ENCODE data around the gene TDP1.

The TDP1 gene

GRCh38 chr14:89941830-89942377 lies 13.8 kb upstream of the TDP1 start:
- in situ Hi-C loops (cut with MboI; ENCODE audit: low sequenced_read_pairs) = no loop called here

GRCh38 chr14:89947344-89947743 lies 8.4 kb upstream of the TDP1 start:
- in situ Hi-C loops (cut with MboI; ENCODE audit: low sequenced_read_pairs) = no loop called here

- in situ Hi-C loops (cut with MboI; ENCODE audit: low sequenced_read_pairs) = no loop called here
Measured at GRCh38 chr14:89952576-89952975, 3.2 kb upstream of the TDP1 start.

- in situ Hi-C loops (cut with MboI; ENCODE audit: low sequenced_read_pairs) = no loop called here
Measured at GRCh38 chr14:89953602-89954001, 2.1 kb upstream of the TDP1 start.

GRCh38 chr14:89954070-89955021 lies 1.4 kb upstream of the TDP1 start, which contains the start of gene EFCAB11:
TSS of gene EFCAB11 (minus strand) at chr14:89954730. CDS start at chr14:89954660, 70 bp downstream.
- in situ Hi-C loops (cut with MboI; ENCODE audit: low sequenced_read_pairs) = no loop called here

DNA sequence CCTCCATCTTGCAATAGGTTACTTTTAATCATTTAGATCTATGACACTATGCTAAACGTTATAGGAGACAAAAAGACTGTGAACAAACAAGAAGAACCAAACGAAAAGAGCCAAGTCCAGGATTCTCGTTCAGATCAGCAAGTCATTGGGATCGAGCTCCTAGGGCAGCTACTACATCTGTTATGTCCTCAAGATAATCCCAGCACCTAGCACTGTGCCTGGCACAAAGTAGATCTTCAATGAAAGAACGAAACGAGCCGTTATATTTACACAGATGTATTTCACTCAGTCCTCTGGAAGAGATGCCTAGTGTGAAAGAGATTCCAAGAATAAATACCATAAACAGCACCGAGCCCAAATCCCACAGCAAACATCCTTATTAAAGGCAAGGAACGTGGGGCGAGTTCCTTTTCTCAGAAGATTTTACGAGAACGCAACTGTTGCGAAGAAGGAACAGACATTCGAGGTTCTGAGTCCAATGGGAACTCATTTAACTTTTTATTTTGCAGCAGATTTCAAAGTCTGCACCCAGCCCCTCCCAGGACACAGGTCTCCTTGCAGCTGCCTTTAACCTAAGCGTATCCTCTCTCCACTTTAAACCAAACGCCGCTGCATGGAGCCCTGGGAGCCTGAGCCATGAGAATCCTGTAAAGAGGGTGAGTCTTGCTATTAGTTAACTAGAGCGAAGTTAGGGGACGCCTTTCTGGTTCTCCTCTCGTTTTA lies 544 bp upstream of the TDP1 start:
- in situ Hi-C loops (cut with MboI; ENCODE audit: low sequenced_read_pairs) = no loop called here

DNA sequence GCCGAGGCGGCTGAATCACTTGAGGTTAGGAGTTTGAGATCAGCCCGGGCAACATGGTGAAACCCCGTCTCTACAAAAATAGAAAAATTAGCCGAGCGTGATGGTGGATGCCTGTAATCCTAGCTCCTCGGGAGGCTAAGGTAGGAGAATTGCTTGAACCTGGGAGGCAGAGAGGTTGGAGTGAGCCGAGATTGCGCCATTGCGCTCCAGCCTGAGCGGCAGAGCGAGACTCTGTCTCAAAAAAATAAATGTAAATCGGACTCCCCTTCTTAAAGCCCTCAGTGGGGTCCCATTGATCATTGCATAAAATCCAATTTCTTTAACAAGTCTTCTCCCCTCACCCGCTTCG lies 908 bp downstream of the TDP1 start:
- in situ Hi-C loops (cut with MboI; ENCODE audit: low sequenced_read_pairs) = no loop called here

- in situ Hi-C loops (cut with MboI; ENCODE audit: low sequenced_read_pairs) = no loop called here
Measured at GRCh38 chr14:89957376-89957775, 1.6 kb downstream of the TDP1 start.

GRCh38 chr14:89957791-89958190 lies 2.1 kb downstream of the TDP1 start:
- in situ Hi-C loops (cut with MboI; ENCODE audit: low sequenced_read_pairs) = no loop called here

- in situ Hi-C loops (cut with MboI; ENCODE audit: low sequenced_read_pairs) = no loop called here
Measured at GRCh38 chr14:89958966-89959365, 3.2 kb downstream of the TDP1 start.

- in situ Hi-C loops (cut with MboI; ENCODE audit: low sequenced_read_pairs) = no loop called here
Measured at GRCh38 chr14:89959853-89960445, 4.2 kb downstream of the TDP1 start.

DNA sequence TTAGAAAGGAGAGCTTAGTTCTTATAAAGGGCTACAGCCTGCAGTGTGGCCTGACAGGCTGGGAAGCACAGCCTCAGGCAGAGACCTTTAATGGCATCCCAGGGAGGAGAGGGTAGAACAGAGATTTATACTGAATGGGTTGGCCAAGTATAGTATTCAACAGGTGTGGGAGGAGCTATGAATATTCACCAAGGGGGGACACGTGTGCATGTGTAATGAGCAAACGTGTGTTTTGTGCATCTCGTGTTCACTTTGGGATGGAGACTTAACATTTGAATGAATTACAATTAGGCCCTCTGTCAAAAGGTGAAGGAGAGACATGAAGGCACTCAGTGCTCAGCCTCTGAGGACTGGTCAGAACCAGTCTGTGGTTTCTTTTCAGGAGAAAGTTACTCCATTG lies 5.2 kb downstream of the TDP1 start:
- in situ Hi-C loops (cut with MboI; ENCODE audit: low sequenced_read_pairs) = no loop called here

GRCh38 chr14:89963288-89963978 lies 7.7 kb downstream of the TDP1 start:
- in situ Hi-C loops (cut with MboI; ENCODE audit: low sequenced_read_pairs) = no loop called here

- in situ Hi-C loops (cut with MboI; ENCODE audit: low sequenced_read_pairs) = no loop called here
Measured at GRCh38 chr14:89965839-89966238, 10.1 kb downstream of the TDP1 start.

- in situ Hi-C loops (cut with MboI; ENCODE audit: low sequenced_read_pairs) = no loop called here
Measured at GRCh38 chr14:89973234-89973823, 17.6 kb downstream of the TDP1 start.

DNA sequence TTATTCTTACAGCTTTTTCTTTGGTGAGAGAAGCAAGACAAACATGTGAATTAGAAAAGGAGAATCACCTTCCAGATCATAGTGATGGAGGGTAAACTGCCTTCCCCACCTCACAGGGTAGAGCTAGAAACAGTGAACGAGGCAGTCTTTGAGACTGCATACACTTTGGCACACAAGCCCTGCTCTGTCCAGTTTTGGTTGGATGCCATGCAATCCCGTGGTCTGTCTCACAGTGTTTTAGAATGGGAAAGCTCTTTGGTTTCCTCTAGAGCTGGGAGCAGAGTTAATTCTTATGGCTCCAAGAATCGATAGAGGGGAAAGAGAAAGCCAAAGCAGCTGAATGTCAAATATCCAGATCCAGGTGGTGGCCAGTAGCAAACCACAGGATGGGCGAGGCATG lies 21.9 kb downstream of the TDP1 start:
- in situ Hi-C loops (cut with MboI; ENCODE audit: low sequenced_read_pairs) = no loop called here

DNA sequence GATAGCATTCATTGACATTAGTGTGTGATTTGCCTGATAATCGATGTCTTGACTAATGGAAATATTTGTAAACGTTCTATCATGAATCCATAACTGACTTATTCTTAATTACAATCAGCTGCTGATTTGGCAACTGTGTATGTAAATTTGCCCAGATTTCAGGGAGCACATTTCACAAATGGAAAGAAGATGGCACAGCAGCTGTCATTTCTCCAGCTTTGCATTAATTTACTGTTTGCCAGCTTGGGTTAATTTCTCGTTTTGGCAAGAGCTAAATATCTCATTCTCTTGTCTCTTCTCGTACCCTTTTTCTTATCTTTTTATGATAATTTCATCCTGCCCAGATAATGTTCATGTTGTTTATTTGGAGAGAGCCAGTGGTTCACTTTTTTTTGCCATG lies 22.9 kb downstream of the TDP1 start:
- in situ Hi-C loops (cut with MboI; ENCODE audit: low sequenced_read_pairs) = no loop called here

DNA sequence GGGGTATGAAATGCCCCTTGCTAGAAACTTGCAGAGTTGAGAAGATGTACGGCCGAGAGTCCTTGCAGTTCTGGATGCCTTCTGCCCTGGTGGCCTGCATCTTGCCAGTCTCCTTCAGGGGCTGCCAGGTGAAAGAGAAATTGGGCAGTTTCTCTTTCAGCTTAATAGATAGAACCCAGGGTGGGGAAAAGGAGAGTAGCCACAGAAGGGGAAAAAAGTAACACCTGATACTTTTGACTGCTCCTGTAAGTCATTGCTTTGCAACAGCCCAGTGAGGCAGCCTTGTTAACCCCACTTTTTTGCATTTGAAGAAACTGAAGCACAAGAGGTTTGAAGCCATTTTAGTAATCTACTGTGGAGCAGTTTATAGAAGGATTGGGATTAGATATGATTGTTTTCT lies 27.6 kb downstream of the TDP1 start:
- in situ Hi-C loops (cut with MboI; ENCODE audit: low sequenced_read_pairs) = no loop called here

- in situ Hi-C loops (cut with MboI; ENCODE audit: low sequenced_read_pairs) = no loop called here
Measured at GRCh38 chr14:89986462-89987160, 30.9 kb downstream of the TDP1 start.

- in situ Hi-C loops (cut with MboI; ENCODE audit: low sequenced_read_pairs) = no loop called here
Measured at GRCh38 chr14:89987161-89987475, 31.4 kb downstream of the TDP1 start.

All from hTERT RPE-1 (cell line).